Measurements from ENCODE around the gene FAM114A1. TPM values are rescaled to one million over a fixed set of nuclear protein-coding genes. Genes with fewer than 3 reads are reported as not detected.

The FAM114A1 gene
- polyA plus RNA-seq, 1 donor from 2014 or later: not detected

DNA sequence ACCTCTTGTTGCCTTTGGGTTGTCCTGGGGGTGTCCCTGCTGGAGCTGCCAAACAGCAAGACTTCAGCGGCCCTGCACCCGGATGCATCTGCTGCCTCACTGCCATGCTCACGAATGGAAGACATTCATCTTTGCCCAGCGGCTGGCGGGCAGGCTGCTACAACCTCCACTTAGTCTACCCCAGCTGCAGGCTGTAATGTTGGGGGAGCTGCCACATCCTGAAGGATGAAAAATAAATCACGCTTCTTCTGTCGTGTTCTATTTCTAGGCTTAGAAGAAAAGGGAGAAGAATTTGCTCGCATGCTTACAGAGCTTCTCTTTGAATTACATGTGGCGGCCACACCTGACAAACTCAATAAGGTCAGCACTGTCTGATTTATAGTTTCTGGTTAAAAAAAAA lies 61.4 kb downstream of the FAM114A1 start:
- H3F3A ChIP-seq (ENCODE audit: insufficient read depth, low read length, poor library complexity, severe bottlenecking): no peaks in the 10 kb centered on the region
- H3K9me2 ChIP-seq (ENCODE audit: insufficient read depth, low read length): no peaks in the 10 kb centered on the region

GRCh38 chr4:38930204-38930603 lies 62.6 kb downstream of the FAM114A1 start:
- Histone ChIP-seq H3K27ac (ENCODE audit: low read length) (no peak overlapping the region), H3K9me3 (ENCODE audit: low read length) (no peaks in the 10 kb centered on the region), H3K27me3 (ENCODE audit: insufficient read depth, low read depth, low read length) (no peaks in the 10 kb centered on the region), H3F3A (ENCODE audit: insufficient read depth, low read length, poor library complexity, severe bottlenecking) (no peaks in the 10 kb centered on the region), H3K4me2 (ENCODE audit: low read length) (no peak overlapping the region), H3K4me3 (ENCODE audit: low read length) (no peak overlapping the region), H3K9me2 (ENCODE audit: insufficient read depth, low read length) (no peaks in the 10 kb centered on the region), H4K20me1 (ENCODE audit: insufficient read depth) (no peaks in the 10 kb centered on the region), H3K79me2 (replicated peaks; ENCODE audit: insufficient read depth, low read length) (no peaks in the 10 kb centered on the region), H2AFZ (ENCODE audit: low read depth, low read length) (no peak overlapping the region), H3K36me3 (ENCODE audit: insufficient read depth, low read length) (no peaks in the 10 kb centered on the region), H3K9ac (ENCODE audit: low read length) (no peak overlapping the region)
- TF ChIP-seq TAF1 (IDR thresholded peaks at IDR 0.05; ENCODE audit: low read depth) (no peak), CTCF (IDR thresholded peaks at IDR 0.05; ENCODE audit: poor library complexity, severe bottlenecking) (no peak), RAD21 (conservative IDR thresholded peaks at IDR 0.05) (no peak), POLR2AphosphoS5 (IDR thresholded peaks at IDR 0.05) (no peak), EZH2 (IDR thresholded peaks at IDR 0.05; ENCODE audit: borderline replicate concordance, insufficient read depth, low read length, poor library complexity, severe bottlenecking) (no peak), MXI1 (conservative IDR thresholded peaks at IDR 0.05; ENCODE audit: poor library complexity, severe bottlenecking) (no peak), EP300 (conservative IDR thresholded peaks at IDR 0.05; ENCODE audit: poor library complexity, severe bottlenecking) (no peak), SMC3 (conservative IDR thresholded peaks at IDR 0.05; ENCODE audit: poor library complexity) (no peak)
- TF ChIP-seq, protein P1, sequence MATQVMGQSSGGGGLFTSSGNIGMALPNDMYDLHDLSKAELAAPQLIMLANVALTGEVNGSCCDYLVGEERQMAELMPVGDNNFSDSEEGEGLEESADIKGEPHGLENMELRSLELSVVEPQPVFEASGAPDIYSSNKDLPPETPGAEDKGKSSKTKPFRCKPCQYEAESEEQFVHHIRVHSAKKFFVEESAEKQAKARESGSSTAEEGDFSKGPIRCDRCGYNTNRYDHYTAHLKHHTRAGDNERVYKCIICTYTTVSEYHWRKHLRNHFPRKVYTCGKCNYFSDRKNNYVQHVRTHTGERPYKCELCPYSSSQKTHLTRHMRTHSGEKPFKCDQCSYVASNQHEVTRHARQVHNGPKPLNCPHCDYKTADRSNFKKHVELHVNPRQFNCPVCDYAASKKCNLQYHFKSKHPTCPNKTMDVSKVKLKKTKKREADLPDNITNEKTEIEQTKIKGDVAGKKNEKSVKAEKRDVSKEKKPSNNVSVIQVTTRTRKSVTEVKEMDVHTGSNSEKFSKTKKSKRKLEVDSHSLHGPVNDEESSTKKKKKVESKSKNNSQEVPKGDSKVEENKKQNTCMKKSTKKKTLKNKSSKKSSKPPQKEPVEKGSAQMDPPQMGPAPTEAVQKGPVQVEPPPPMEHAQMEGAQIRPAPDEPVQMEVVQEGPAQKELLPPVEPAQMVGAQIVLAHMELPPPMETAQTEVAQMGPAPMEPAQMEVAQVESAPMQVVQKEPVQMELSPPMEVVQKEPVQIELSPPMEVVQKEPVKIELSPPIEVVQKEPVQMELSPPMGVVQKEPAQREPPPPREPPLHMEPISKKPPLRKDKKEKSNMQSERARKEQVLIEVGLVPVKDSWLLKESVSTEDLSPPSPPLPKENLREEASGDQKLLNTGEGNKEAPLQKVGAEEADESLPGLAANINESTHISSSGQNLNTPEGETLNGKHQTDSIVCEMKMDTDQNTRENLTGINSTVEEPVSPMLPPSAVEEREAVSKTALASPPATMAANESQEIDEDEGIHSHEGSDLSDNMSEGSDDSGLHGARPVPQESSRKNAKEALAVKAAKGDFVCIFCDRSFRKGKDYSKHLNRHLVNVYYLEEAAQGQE (IDR thresholded peaks at IDR 0.05; ENCODE audit: borderline replicate concordance): no peak

More for the DNA sequence above, 61.4 kb downstream of the FAM114A1 start:
- Histone ChIP-seq H3K9me3 (ENCODE audit: low read length) (no peaks in the 10 kb centered on the region), H3K4me3 (ENCODE audit: low read length) (no peak overlapping the region), H3K27ac (ENCODE audit: low read length) (no peak overlapping the region), H3K79me2 (replicated peaks; ENCODE audit: insufficient read depth, low read length) (no peaks in the 10 kb centered on the region), H2AFZ (ENCODE audit: low read depth, low read length) (no peak overlapping the region), H4K20me1 (ENCODE audit: insufficient read depth) (no peaks in the 10 kb centered on the region), H3K36me3 (ENCODE audit: insufficient read depth, low read length) (no peaks in the 10 kb centered on the region), H3K9ac (ENCODE audit: low read length) (no peak overlapping the region), H3K4me2 (ENCODE audit: low read length) (no peak overlapping the region), H3K27me3 (ENCODE audit: insufficient read depth, low read depth, low read length) (no peaks in the 10 kb centered on the region)
- no peak for TF ChIP-seq RAD21 (conservative IDR thresholded peaks at IDR 0.05)
- TF ChIP-seq, protein P1 (IDR thresholded peaks at IDR 0.05; ENCODE audit: borderline replicate concordance): no peak
- TF ChIP-seq CTCF (IDR thresholded peaks at IDR 0.05; ENCODE audit: poor library complexity, severe bottlenecking): no peak
- no peak for TF ChIP-seq POLR2AphosphoS5 (IDR thresholded peaks at IDR 0.05)
- TF ChIP-seq MXI1 (conservative IDR thresholded peaks at IDR 0.05; ENCODE audit: poor library complexity, severe bottlenecking): no peak
- TF ChIP-seq EZH2 (IDR thresholded peaks at IDR 0.05; ENCODE audit: borderline replicate concordance, insufficient read depth, low read length, poor library complexity, severe bottlenecking): no peak
- TF ChIP-seq EP300 (conservative IDR thresholded peaks at IDR 0.05; ENCODE audit: poor library complexity, severe bottlenecking): no peak
- TF ChIP-seq TAF1 (IDR thresholded peaks at IDR 0.05; ENCODE audit: low read depth): no peak
